NCI-H1105 treated with DMSO at 0.1 percent for 48 hours (cell line): ENCODE data around the gene SNRPA.
A peak's percentile ranks its signal among the peaks of the same experiment; 100 is the strongest.
"Not testable (repeated sequence)": the region's sequence is repeated elsewhere in the genome, so short reads cannot be mapped to it uniquely, and the experiment has no call there.

Source experiments
- DNase-seq: peaks from one replicate; lab custom pipeline; 2025; lab: John Stamatoyannopoulos, UW

SNRPA gene

GRCh38 chr19:40802300-40803169 is 51.5 kb downstream of the SNRPA start:
- DNase-seq, result no peak

GRCh38 chr19:40803170-40803856 is 52.3 kb downstream of the SNRPA start:
- no peak for DNase-seq

- DNase-seq, result no peak
These were observed 53.1 kb downstream of the SNRPA start for GRCh38 chr19:40803857-40804782.

GRCh38 chr19:40804783-40805242 is 53.8 kb downstream of the SNRPA start:
- DNase-seq, result no peak

GRCh38 chr19:40805258-40805868 is 54.4 kb downstream of the SNRPA start:
- DNase-seq, result no peak

- DNase-seq, result peak; percentile 4
These were observed 55.6 kb downstream of the SNRPA start for GRCh38 chr19:40806423-40807146.

GRCh38 chr19:40807147-40808020 is 56.4 kb downstream of the SNRPA start:
- DNase-seq, result no peak

GRCh38 chr19:40808021-40808325 is 57.0 kb downstream of the SNRPA start:
- DNase-seq, result no peak

- no peak for DNase-seq
These were observed 57.5 kb downstream of the SNRPA start for GRCh38 chr19:40808497-40808896.

- no peak for DNase-seq
These were observed 58.5 kb downstream of the SNRPA start for GRCh38 chr19:40809358-40810086.

GRCh38 chr19:40810160-40810559 is 59.2 kb downstream of the SNRPA start:
- no peak for DNase-seq

GRCh38 chr19:40810649-40811408 is 59.8 kb downstream of the SNRPA start:
- DNase-seq, result peak; percentile 47

GRCh38 chr19:40811478-40812341 is 60.7 kb downstream of the SNRPA start:
- no peak for DNase-seq

GRCh38 chr19:40812571-40812970 is 61.6 kb downstream of the SNRPA start:
- not testable (repeated sequence) for DNase-seq

GRCh38 chr19:40813182-40813581 is 62.2 kb downstream of the SNRPA start:
- no peak for DNase-seq
